Measurements from ENCODE around the gene CSMD2. TPM values are rescaled to one million over a fixed set of nuclear protein-coding genes. Genes with fewer than 3 reads are reported as not detected.

CSMD2 gene
- total RNA-seq, 4 donors from 2014 or later, result 0.16 to 1.00 (median 0.27) TPM; not detected in 1

DNA sequence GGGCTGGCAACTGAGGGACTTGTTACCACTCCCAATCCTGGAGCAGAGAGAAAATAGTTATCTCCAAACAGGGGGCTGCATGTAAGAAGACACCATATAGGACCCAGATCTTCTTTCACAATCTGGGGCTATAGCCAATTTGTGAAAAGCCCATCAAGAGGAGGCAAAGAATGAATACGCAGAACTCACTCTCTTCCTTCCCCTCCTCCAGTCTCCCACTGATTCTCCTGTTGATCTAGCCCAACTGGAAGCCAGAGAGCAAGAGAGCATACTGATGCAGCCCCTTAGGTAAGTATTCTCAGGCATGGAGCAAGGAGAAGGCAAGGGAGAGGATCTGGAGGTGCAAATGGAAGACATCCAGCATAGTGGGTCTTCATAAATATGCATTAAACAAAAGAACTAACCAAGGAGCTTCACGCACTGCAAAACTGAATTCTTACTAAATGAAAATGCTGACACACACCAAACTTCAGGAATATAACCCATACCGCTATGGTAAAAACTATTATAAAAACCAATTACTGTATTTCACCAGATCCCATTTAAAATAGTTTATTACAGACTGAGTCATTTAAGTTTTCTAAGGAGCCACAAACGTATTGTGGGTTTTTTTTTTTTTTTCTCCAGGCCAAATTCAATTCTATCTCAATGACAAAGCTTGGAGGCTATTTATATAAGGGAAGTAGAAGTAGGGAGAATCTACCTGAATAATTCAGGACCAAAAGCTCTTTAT, 316.7 kb downstream of the CSMD2 start:
- H3K4me3 ChIP-seq, result no peak overlapping the region
- DNase-seq, result no peak
- intact Hi-C loops (cut with DNase I; ENCODE audit: low total_unique reads), result no loop called here
- H3K27ac ChIP-seq, result no peak overlapping the region
- WGBS, 2 donors (ENCODE audit: low coverage in 1 of 2), result 48 to 52% methylated on average over 3 to 4 of the region's 4 CpGs
- no peaks in the 10 kb centered on the region for H3K36me3 ChIP-seq
- TF ChIP-seq EP300 (IDR thresholded peaks at IDR 0.05; ENCODE audit: low read depth) (no peak), CTCF (IDR thresholded peaks at IDR 0.05) (no peak), POLR2AphosphoS5 (IDR thresholded peaks at IDR 0.05) (no peak), POLR2A (IDR thresholded peaks at IDR 0.05) (no peak)
- peaks cover 3% of the 10 kb centered on the region for H3K27me3 ChIP-seq
- in situ Hi-C loops (cut with MboI; ENCODE audit: low pct_ligation_motif_present in 1 of 4, low pct_unique_long_range_greater_than_20kb in 1 of 4, low sequenced_read_pairs in 3 of 4), result no loop called here
- H3K9me3 ChIP-seq, result no peaks in the 10 kb centered on the region
- no peaks in the 10 kb centered on the region for H3K4me1 ChIP-seq

DNA sequence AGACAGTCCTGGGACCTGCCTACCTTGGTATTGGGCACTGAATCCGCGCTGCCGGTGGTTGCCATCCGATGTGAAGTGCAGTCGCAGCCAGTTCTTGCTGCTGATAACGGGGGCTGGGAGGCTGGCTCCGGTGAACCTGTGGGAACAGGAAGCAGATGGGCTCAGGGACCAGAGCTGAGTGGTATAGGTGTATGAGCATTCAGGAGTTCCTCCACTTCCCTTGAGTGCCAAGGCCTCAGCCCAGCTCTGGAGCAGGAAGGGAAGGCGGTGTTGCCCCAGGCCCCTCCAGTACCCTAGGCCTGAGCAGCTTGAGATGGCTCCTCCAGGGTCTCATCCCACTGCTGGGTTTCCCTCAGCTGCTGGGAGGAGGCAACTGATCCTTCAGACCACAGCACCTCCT, 318.2 kb downstream of the CSMD2 start:
- Histone ChIP-seq H3K36me3 (no peaks in the 10 kb centered on the region), H3K4me1 (no peaks in the 10 kb centered on the region), H3K9me3 (no peaks in the 10 kb centered on the region), H3K27ac (no peak overlapping the region), H3K27me3 (peaks cover 3% of the 10 kb centered on the region), H3K4me3 (no peak overlapping the region)
- intact Hi-C loops (cut with DNase I; ENCODE audit: low total_unique reads), result no loop called here
- DNase-seq, result no peak
- WGBS, 2 donors (ENCODE audit: low coverage in 1 of 2), result 87% methylated on average over 2 of the region's 8 CpGs; no CpG with 5 or more reads in 1 of the 2 donors
- TF ChIP-seq CTCF (IDR thresholded peaks at IDR 0.05) (no peak), POLR2AphosphoS5 (IDR thresholded peaks at IDR 0.05) (no peak), POLR2A (IDR thresholded peaks at IDR 0.05) (no peak), EP300 (IDR thresholded peaks at IDR 0.05; ENCODE audit: low read depth) (no peak)
- in situ Hi-C loops (cut with MboI; ENCODE audit: low pct_ligation_motif_present in 1 of 4, low pct_unique_long_range_greater_than_20kb in 1 of 4, low sequenced_read_pairs in 3 of 4), result no loop called here

GRCh38 chr1:33844166-33844565, 320.9 kb downstream of the CSMD2 start:
- no peak overlapping the region for H3K4me3 ChIP-seq
- in situ Hi-C loops (cut with MboI; ENCODE audit: low pct_ligation_motif_present in 1 of 4, low pct_unique_long_range_greater_than_20kb in 1 of 4, low sequenced_read_pairs in 3 of 4) (no loop called here), intact Hi-C loops (cut with DNase I; ENCODE audit: low total_unique reads) (no loop called here)
- peaks cover 3% of the 10 kb centered on the region for H3K27me3 ChIP-seq
- H3K27ac ChIP-seq, result no peak overlapping the region
- no peaks in the 10 kb centered on the region for H3K9me3 ChIP-seq
- WGBS, 2 donors (ENCODE audit: low coverage in 1 of 2), result 75 to 80% methylated on average over 2 to 5 of the region's 5 CpGs
- H3K4me1 ChIP-seq, result no peaks in the 10 kb centered on the region
- TF ChIP-seq EP300 (IDR thresholded peaks at IDR 0.05; ENCODE audit: low read depth), result no peak
- TF ChIP-seq CTCF (IDR thresholded peaks at IDR 0.05), result no peak
- no peak for TF ChIP-seq POLR2A (IDR thresholded peaks at IDR 0.05)
- no peak for TF ChIP-seq POLR2AphosphoS5 (IDR thresholded peaks at IDR 0.05)
- DNase-seq, result no peak
- no peaks in the 10 kb centered on the region for H3K36me3 ChIP-seq

DNA sequence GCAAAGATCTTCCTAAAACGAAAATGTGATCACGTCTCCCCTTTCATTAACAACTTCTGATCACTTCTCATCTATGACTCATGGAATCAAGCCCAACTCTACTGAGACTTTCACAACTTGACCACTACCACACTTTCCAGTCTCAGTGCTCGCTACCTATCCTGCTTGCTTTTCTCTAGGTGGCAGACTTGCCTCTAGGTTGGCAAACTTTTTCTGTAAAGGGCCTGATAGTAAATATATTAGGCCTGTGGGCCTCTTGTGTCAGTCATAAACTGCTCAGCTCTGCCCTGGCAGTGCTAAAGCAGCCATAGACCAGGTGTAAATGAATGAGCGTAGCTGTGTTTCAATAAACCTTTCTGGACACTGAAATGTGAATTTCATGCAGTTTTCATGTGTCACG, 322.7 kb downstream of the CSMD2 start:
- Histone ChIP-seq H3K27me3 (no peaks in the 10 kb centered on the region), H3K27ac (no peak overlapping the region), H3K9me3 (no peaks in the 10 kb centered on the region), H3K4me3 (no peak overlapping the region), H3K4me1 (no peaks in the 10 kb centered on the region), H3K36me3 (no peaks in the 10 kb centered on the region)
- in situ Hi-C loops (cut with MboI; ENCODE audit: low pct_ligation_motif_present in 1 of 4, low pct_unique_long_range_greater_than_20kb in 1 of 4, low sequenced_read_pairs in 3 of 4), result no loop called here
- WGBS, 2 donors (ENCODE audit: low coverage in 1 of 2), result 87 to 89% methylated on average over 5 of the region's 5 CpGs
- intact Hi-C loops (cut with DNase I; ENCODE audit: low total_unique reads), result no loop called here
- DNase-seq, result no peak
- no peak for TF ChIP-seq CTCF (IDR thresholded peaks at IDR 0.05)
- no peak for TF ChIP-seq POLR2AphosphoS5 (IDR thresholded peaks at IDR 0.05)
- no peak for TF ChIP-seq EP300 (IDR thresholded peaks at IDR 0.05; ENCODE audit: low read depth)
- TF ChIP-seq POLR2A (IDR thresholded peaks at IDR 0.05), result no peak

Measured in transverse colon (tissue), 4 donors.